WI38 (cell line): ENCODE data around the gene ANKRD11.

Experiments used
- H3K4me3 ChIP-seq: 2 replicates; pipeline ENCODE4 v1.5.1; 2011; ENCODE audit warnings: low read depth, mild to moderate bottlenecking, control low read depth, low read length
- TF ChIP-seq, protein P1 (sequence below): IDR thresholded peaks from 2 replicates; pipeline ENCODE4 v1.5.1; 2012; ENCODE audit warnings: low read depth, mild to moderate bottlenecking, control low read depth, low read length

The ANKRD11 gene

GRCh38 chr16:89278441-89279240 is 211.7 kb downstream of the ANKRD11 start:
- TF ChIP-seq, protein P1, sequence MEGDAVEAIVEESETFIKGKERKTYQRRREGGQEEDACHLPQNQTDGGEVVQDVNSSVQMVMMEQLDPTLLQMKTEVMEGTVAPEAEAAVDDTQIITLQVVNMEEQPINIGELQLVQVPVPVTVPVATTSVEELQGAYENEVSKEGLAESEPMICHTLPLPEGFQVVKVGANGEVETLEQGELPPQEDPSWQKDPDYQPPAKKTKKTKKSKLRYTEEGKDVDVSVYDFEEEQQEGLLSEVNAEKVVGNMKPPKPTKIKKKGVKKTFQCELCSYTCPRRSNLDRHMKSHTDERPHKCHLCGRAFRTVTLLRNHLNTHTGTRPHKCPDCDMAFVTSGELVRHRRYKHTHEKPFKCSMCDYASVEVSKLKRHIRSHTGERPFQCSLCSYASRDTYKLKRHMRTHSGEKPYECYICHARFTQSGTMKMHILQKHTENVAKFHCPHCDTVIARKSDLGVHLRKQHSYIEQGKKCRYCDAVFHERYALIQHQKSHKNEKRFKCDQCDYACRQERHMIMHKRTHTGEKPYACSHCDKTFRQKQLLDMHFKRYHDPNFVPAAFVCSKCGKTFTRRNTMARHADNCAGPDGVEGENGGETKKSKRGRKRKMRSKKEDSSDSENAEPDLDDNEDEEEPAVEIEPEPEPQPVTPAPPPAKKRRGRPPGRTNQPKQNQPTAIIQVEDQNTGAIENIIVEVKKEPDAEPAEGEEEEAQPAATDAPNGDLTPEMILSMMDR: no peak
- no peak overlapping the region for H3K4me3 ChIP-seq

DNA sequence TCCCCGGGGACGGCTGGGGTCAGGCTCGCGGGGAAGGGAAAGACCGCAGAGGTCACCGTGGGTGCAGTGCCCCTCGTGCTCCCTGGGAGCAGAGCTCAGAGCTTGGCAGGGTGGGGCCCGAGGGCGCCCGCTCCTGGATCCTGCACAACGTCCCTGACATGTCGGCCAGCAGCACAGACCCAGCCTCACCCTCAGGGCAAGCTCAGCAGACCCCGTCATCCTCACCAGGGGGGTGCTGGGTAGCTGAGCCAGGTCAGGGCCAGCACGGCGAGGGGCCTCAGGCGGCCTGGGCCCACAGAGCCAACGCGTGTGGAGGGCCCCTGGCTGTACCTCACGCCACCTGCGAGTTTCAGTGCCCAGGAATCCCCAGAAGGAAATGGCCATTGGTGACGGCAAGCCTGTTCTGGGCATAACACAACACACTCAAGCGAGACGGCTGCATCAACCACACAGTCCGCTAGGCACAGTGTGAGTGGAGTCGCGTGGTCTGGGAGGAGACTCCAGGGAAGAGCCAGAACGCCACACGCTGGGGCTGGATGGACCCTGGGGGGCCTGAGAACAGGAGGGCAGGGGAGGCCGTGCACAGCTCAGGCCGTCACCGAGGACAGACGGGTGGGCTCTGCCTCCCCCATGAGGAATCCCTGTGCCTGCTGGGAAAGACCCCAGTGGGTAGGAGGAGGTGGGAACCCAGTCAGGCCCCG is 212.6 kb downstream of the ANKRD11 start:
- TF ChIP-seq, protein P1: no peak
- no peak overlapping the region for H3K4me3 ChIP-seq

GRCh38 chr16:89277049-89277448 is 213.3 kb downstream of the ANKRD11 start:
- no peak overlapping the region for H3K4me3 ChIP-seq
- TF ChIP-seq, protein P1: no peak

DNA sequence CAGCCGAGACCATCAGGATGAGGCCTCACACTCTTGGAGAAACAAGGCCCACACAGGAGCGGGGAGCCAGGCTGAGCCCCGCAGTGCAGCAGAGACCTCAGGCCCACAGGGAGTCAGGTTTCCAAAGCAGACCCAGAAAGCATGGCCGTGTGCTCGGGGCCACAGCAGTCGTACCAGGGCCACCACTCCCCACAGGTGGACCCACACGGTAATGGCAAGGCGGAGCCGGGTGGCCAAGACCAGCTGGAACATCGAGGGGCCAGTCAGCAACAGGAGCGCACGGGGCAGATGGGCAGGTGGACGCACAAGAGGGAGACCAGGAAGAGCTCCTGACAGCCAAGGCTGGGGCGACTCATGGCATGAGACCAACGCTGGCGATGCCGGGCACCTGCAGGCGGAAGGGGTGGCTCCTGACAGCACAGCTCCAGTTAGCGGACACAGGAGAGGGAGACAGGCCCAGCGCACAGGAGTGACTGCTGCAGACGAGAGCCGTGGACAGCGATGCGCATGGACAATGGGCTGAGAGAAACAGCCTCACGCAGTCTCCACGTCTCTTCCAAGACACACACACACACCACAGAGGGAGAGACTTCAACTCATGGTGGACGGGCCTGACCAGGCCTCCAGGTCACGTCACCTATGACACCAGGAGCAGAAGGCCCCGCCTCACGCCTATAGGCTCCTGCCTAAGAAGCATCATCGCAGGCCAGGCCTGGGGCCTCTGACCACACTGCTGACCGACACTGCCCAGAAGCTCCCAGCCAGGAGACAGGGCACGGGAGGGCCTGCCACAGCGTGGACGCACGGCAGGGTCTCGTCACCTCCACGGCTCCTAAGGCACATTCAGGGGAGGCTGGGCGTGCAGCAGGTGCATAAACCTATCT is 214.3 kb downstream of the ANKRD11 start:
- TF ChIP-seq, protein P1: no peak

DNA sequence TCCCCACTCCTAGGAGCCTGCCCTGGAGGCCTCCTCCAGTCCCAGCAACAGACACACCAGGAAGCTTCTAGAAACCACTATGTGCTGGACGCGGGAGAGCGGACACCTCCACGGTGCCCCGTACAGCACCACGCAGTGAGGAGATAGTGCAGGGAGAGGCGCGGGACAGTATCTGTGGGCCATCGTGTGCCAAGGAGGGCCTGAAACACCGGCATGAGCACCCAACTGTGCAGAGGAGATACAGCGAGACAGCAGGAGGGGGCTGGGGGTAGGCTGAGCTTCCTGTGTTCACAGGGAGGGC is 215.1 kb downstream of the ANKRD11 start:
- H3K4me3 ChIP-seq: no peak overlapping the region
- TF ChIP-seq, protein P1: no peak

More for the DNA sequence above, 214.3 kb downstream of the ANKRD11 start:
- no peak overlapping the region for H3K4me3 ChIP-seq

GRCh38 chr16:89274561-89275283 is 215.6 kb downstream of the ANKRD11 start:
- TF ChIP-seq, protein P1: no peak
- no peak overlapping the region for H3K4me3 ChIP-seq
